Peyer's patch (tissue), 4 donors: ENCODE measurements around the gene ZNG1C.
"Not testable (repeated sequence)": the region's sequence is repeated elsewhere in the genome, so short reads cannot be mapped to it uniquely, and the experiment has no call there.

Source experiments
- POLR2A ChIP-seq, 2 donors: fragments of 450-650 bp; IDR thresholded peaks; one replicate each; pipeline ENCODE4 v1.5.1; 2017; ENCODE audit warnings: antibody characterized with exemption in 2 of 2, mild to moderate bottlenecking in 2 of 2, moderate library complexity in 2 of 2
- TF ChIP-seq, protein P1 (sequence below), 6 experiments: fragments of 450-650 bp in 4 of 6; fragments of 200-600 bp in 2 of 6; sonication (generic) in 1 of 6; IDR thresholded peaks; one replicate each; pipeline ENCODE4 v1.5.1; 2017 to 2019; ENCODE audit warnings: antibody characterized with exemption in 6 of 6, mild to moderate bottlenecking in 3 of 6, moderate library complexity in 1 of 6

DNA sequence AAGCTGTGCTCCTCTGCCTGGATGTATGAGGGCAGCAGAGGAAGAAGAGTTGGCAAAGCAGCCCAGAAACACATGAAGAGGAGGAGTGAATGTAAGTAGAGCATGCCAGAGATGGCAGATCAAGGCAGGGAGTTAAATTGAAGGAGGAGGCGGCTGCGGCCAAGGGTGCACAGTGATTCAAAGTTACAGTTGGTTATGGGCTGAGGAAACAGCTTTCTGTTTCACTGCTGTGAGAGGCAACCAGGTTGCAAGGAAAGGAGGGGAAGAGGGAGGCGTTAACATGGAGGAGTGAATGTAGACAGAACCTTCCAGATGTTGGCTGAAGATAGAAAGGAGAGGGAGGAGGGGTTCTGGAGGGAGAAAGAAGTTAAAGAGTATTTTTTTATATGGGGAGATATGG, 94.2 kb downstream of the ZNG1C start:
- TF ChIP-seq, protein P1, sequence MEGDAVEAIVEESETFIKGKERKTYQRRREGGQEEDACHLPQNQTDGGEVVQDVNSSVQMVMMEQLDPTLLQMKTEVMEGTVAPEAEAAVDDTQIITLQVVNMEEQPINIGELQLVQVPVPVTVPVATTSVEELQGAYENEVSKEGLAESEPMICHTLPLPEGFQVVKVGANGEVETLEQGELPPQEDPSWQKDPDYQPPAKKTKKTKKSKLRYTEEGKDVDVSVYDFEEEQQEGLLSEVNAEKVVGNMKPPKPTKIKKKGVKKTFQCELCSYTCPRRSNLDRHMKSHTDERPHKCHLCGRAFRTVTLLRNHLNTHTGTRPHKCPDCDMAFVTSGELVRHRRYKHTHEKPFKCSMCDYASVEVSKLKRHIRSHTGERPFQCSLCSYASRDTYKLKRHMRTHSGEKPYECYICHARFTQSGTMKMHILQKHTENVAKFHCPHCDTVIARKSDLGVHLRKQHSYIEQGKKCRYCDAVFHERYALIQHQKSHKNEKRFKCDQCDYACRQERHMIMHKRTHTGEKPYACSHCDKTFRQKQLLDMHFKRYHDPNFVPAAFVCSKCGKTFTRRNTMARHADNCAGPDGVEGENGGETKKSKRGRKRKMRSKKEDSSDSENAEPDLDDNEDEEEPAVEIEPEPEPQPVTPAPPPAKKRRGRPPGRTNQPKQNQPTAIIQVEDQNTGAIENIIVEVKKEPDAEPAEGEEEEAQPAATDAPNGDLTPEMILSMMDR (IDR thresholded peaks at IDR 0.05), result not testable (repeated sequence)
- TF ChIP-seq POLR2A (IDR thresholded peaks at IDR 0.05), result not testable (repeated sequence)
